ENCODE results near the gene PANX1. TPM values are rescaled to one million over a fixed set of nuclear protein-coding genes. Genes with fewer than 3 reads are reported as not detected.

PANX1 gene
- total RNA-seq, 4 donors from 2014 or later = 9.0 to 20.1 (median 11.3) TPM

- no peak for DNase-seq
- WGBS, 2 donors (ENCODE audit: low coverage in 1 of 2) = 50 to 88% methylated on average over 1 to 4 of the region's 4 CpGs
- TF ChIP-seq EP300 (IDR thresholded peaks at IDR 0.05; ENCODE audit: low read depth) (no peak), POLR2A (IDR thresholded peaks at IDR 0.05) (no peak), CTCF (IDR thresholded peaks at IDR 0.05) (no peak), POLR2AphosphoS5 (IDR thresholded peaks at IDR 0.05) (no peak)
- intact Hi-C loops (cut with DNase I; ENCODE audit: low total_unique reads) = no loop called here
- peaks cover 0 to 4% (median 0%) of the 10 kb centered on the region in 4 donors for H3K36me3 ChIP-seq
- no peak overlapping the region for H3K27ac ChIP-seq
- in situ Hi-C loops (cut with MboI; ENCODE audit: low pct_ligation_motif_present in 1 of 4, low pct_unique_long_range_greater_than_20kb in 1 of 4, low sequenced_read_pairs in 3 of 4) = loop anchor here in 1 of 4 donors (25.0 kb wide), 1 partner anchor 336 kb away; the partner anchor contains the start of genes ANKRD49 and MRE11
- H3K4me3 ChIP-seq = no peak overlapping the region
- H3K27me3 ChIP-seq = no peaks in the 10 kb centered on the region
- H3K4me1 ChIP-seq = peaks cover 6 to 41% (median 19%) of the 10 kb centered on the region in 4 donors
- H3K9me3 ChIP-seq = no peaks in the 10 kb centered on the region
Measured at GRCh38 chr11:94150704-94151685, 22.4 kb downstream of the PANX1 start.

- no peak for DNase-seq
- 70 to 87% methylated on average over 1 to 6 of the region's 6 CpGs for WGBS, 2 donors (ENCODE audit: low coverage in 1 of 2)
- TF ChIP-seq EP300 (IDR thresholded peaks at IDR 0.05; ENCODE audit: low read depth) = no peak
- no peak for TF ChIP-seq CTCF (IDR thresholded peaks at IDR 0.05)
- no peak for TF ChIP-seq POLR2AphosphoS5 (IDR thresholded peaks at IDR 0.05)
- TF ChIP-seq POLR2A (IDR thresholded peaks at IDR 0.05) = no peak
- in situ Hi-C loops (cut with MboI; ENCODE audit: low pct_ligation_motif_present in 1 of 4, low pct_unique_long_range_greater_than_20kb in 1 of 4, low sequenced_read_pairs in 3 of 4) = loop anchor here in 1 of 4 donors (25.0 kb wide), 1 partner anchor 335 kb away; the partner anchor contains the start of genes ANKRD49 and MRE11
- Histone ChIP-seq H3K4me1 (peaks cover 6 to 41% (median 19%) of the 10 kb centered on the region in 4 donors), H3K9me3 (no peaks in the 10 kb centered on the region), H3K27ac (peak overlapping the region in 1 of 4 donors; percentile 7), H3K36me3 (peaks cover 0 to 4% (median 0%) of the 10 kb centered on the region in 4 donors), H3K4me3 (no peak overlapping the region), H3K27me3 (no peaks in the 10 kb centered on the region)
- intact Hi-C loops (cut with DNase I; ENCODE audit: low total_unique reads) = no loop called here
Measured at GRCh38 chr11:94151903-94152677, 23.4 kb downstream of the PANX1 start.

GRCh38 chr11:94152678-94153065 lies 24.0 kb downstream of the PANX1 start:
- no peak for DNase-seq
- H3K27ac ChIP-seq = no peak overlapping the region
- in situ Hi-C loops (cut with MboI; ENCODE audit: low pct_ligation_motif_present in 1 of 4, low pct_unique_long_range_greater_than_20kb in 1 of 4, low sequenced_read_pairs in 3 of 4) (loop anchor here in 1 of 4 donors (25.0 kb wide), 1 partner anchor 335 kb away; the partner anchor contains the start of genes ANKRD49 and MRE11), intact Hi-C loops (cut with DNase I; ENCODE audit: low total_unique reads) (no loop called here)
- H3K4me3 ChIP-seq = no peak overlapping the region
- peaks cover 0 to 4% (median 0%) of the 10 kb centered on the region in 4 donors for H3K36me3 ChIP-seq
- 81% methylated on average over 6 of the region's 6 CpGs; no CpG with 5 or more reads in 1 of the 2 donors for WGBS, 2 donors (ENCODE audit: low coverage in 1 of 2)
- no peaks in the 10 kb centered on the region for H3K9me3 ChIP-seq
- no peaks in the 10 kb centered on the region for H3K27me3 ChIP-seq
- peaks cover 6 to 41% (median 19%) of the 10 kb centered on the region in 4 donors for H3K4me1 ChIP-seq
- TF ChIP-seq CTCF (IDR thresholded peaks at IDR 0.05) = no peak
- no peak for TF ChIP-seq POLR2AphosphoS5 (IDR thresholded peaks at IDR 0.05)
- no peak for TF ChIP-seq POLR2A (IDR thresholded peaks at IDR 0.05)
- no peak for TF ChIP-seq EP300 (IDR thresholded peaks at IDR 0.05; ENCODE audit: low read depth)

Data from transverse colon (tissue), 4 donors.